NT2/D1 (cell line): ENCODE data around the gene KIF26A.

Experiments
- DNase-seq: peaks from one replicate; pipeline ENCODE4 v3.0.0-alpha.2; 2011; ENCODE audit warnings: low read depth, low spot score
- H3K27me3 ChIP-seq: 2 replicates; pipeline ENCODE4 v1.6.0; 2011; ENCODE audit warnings: mild to moderate bottlenecking; ENCODE audit not compliant: insufficient read length, insufficient read depth
- H3K36me3 ChIP-seq: 2 replicates; pipeline ENCODE4 v1.6.1; 2011; ENCODE audit warnings: mild to moderate bottlenecking, low read length, mixed read lengths; ENCODE audit not compliant: insufficient read depth, insufficient read length
- H3K4me1 ChIP-seq: 2 replicates; pipeline ENCODE4 v1.5.1; 2011; ENCODE audit not compliant: insufficient read depth, insufficient read length
- H3K4me3 ChIP-seq: 2 replicates; pipeline ENCODE4 v1.5.1; 2011; ENCODE audit warnings: low read depth; ENCODE audit not compliant: insufficient read length
- H3K9ac ChIP-seq: 2 replicates; pipeline ENCODE4 v1.6.0; 2011; ENCODE audit warnings: low read depth; ENCODE audit not compliant: insufficient read length
- H3K9me3 ChIP-seq: 2 replicates; pipeline ENCODE4 v1.5.1; 2011; ENCODE audit warnings: mild to moderate bottlenecking, low read length; ENCODE audit not compliant: insufficient read depth
- SUZ12 ChIP-seq: IDR thresholded peaks from 2 replicates; pipeline ENCODE4 v1.6.1; 2011; ENCODE audit not compliant: insufficient read length, insufficient read depth; ENCODE audit errors: extremely low read depth
- YY1 ChIP-seq: IDR thresholded peaks from 2 replicates; pipeline ENCODE4 v1.6.1; 2011; ENCODE audit not compliant: insufficient read length, insufficient read depth
- ZNF274 ChIP-seq: IDR thresholded peaks from 2 replicates; pipeline ENCODE4 v1.6.1; 2011; ENCODE audit warnings: mild to moderate bottlenecking, low read depth, low read length

Gene KIF26A

GRCh38 chr14:104178279-104178678 lies 39.9 kb downstream of the KIF26A start:
- Histone ChIP-seq H3K4me3 (no peak overlapping the region), H3K9ac (no peak overlapping the region), H3K4me1 (peaks cover 7% of the 10 kb centered on the region), H3K36me3 (peaks cover 28% of the 10 kb centered on the region), H3K27me3 (no peaks in the 10 kb centered on the region), H3K9me3 (no peaks in the 10 kb centered on the region)
- TF ChIP-seq ZNF274: no peak
- TF ChIP-seq SUZ12: no peak
- no peak for TF ChIP-seq YY1
- DNase-seq: no peak

- Histone ChIP-seq H3K4me1 (peaks cover 7% of the 10 kb centered on the region), H3K36me3 (peaks cover 20% of the 10 kb centered on the region), H3K27me3 (no peaks in the 10 kb centered on the region), H3K4me3 (no peak overlapping the region), H3K9ac (no peak overlapping the region), H3K9me3 (no peaks in the 10 kb centered on the region)
- TF ChIP-seq SUZ12 (no peak), ZNF274 (no peak), YY1 (no peak)
- no peak for DNase-seq
Measured at GRCh38 chr14:104179126-104179525, 40.7 kb downstream of the KIF26A start.

- DNase-seq: no peak
- no peak overlapping the region for H3K9ac ChIP-seq
- peaks cover 15% of the 10 kb centered on the region for H3K36me3 ChIP-seq
- no peaks in the 10 kb centered on the region for H3K9me3 ChIP-seq
- H3K4me3 ChIP-seq: no peak overlapping the region
- H3K4me1 ChIP-seq: peaks cover 7% of the 10 kb centered on the region
- TF ChIP-seq ZNF274: no peak
- no peaks in the 10 kb centered on the region for H3K27me3 ChIP-seq
Measured at GRCh38 chr14:104179564-104180129, 41.3 kb downstream of the KIF26A start.

DNA sequence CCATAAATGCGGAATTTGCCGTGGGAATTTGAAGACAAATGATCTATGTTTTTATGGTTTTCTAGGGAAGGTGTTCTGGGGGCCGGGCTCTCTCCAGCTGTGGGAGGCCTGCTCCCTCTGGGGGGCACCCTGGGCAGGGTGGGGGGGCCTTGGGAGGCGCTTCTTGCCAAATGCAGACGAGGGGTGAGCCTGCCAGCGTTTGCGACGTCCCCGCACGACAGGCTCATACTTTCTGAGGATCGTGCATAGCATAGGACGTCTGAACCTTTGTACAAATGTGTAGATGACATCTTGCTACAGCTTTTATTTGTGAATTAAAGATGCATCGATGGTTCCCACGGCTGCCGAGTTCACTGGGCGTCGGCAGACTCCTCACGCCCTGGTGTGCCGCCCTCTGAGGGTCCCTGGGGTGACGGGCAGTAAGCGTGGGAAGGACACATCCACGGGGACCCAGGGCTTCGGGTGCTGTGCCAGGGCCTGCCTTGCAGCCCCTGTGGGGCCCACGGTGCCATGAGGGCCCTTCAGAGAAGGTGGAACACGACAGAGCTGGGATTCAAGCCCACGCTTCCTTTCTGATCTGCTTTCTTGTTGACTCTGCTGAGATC lies 42.3 kb downstream of the KIF26A start:
- peaks cover 10% of the 10 kb centered on the region for H3K4me1 ChIP-seq
- no peak overlapping the region for H3K9ac ChIP-seq
- no peak overlapping the region for H3K4me3 ChIP-seq
- DNase-seq: no peak
- H3K27me3 ChIP-seq: no peaks in the 10 kb centered on the region
- TF ChIP-seq YY1: no peak
- TF ChIP-seq SUZ12: no peak
- no peak for TF ChIP-seq ZNF274
- H3K9me3 ChIP-seq: no peaks in the 10 kb centered on the region
- H3K36me3 ChIP-seq: peaks cover 8% of the 10 kb centered on the region

DNA sequence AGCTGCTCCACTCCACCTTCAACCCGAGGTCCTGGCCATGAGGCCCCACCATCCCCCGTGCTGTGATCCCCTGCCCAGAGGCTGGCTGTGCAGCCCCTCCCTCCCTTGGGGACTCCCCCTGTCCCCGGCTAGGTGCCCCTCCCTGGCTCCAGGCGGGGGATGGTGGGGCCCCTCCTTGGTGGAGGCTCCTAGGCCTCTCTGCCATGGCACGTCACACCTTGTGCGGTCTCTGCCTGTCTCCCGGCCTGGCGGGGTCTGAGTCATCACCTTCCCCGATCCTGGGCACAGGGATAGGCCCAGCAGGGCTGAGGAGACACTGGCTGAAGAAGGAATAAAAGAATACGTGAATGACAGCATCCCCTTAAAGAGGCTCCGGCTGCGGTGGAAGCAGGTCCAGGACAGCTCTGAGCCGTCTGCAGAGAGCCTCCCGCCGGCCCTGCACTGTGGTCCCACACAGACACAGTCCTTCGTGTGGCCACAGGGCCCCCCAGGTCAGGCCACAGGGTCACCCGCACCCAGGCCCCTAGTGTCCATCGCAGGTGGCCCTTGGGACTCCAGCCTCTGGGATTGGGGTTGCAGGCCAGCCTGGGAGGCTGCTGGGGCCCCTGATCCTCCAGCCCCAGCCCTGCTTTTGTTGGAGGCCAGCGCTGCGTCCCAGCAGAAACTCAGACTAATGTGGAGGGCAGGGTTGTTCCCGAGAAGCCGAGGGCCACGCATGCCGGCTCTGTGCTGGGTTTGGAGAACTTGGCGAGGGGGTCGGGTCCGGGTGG lies 43.6 kb downstream of the KIF26A start:
- peaks cover 10% of the 10 kb centered on the region for H3K4me1 ChIP-seq
- H3K9me3 ChIP-seq: no peaks in the 10 kb centered on the region
- no peak for DNase-seq
- H3K9ac ChIP-seq: peak overlapping the region; percentile 21
- TF ChIP-seq YY1 (no peak), ZNF274 (no peak), SUZ12 (no peak)
- peaks cover 2% of the 10 kb centered on the region for H3K36me3 ChIP-seq
- H3K4me3 ChIP-seq: no peak overlapping the region
- no peaks in the 10 kb centered on the region for H3K27me3 ChIP-seq

DNA sequence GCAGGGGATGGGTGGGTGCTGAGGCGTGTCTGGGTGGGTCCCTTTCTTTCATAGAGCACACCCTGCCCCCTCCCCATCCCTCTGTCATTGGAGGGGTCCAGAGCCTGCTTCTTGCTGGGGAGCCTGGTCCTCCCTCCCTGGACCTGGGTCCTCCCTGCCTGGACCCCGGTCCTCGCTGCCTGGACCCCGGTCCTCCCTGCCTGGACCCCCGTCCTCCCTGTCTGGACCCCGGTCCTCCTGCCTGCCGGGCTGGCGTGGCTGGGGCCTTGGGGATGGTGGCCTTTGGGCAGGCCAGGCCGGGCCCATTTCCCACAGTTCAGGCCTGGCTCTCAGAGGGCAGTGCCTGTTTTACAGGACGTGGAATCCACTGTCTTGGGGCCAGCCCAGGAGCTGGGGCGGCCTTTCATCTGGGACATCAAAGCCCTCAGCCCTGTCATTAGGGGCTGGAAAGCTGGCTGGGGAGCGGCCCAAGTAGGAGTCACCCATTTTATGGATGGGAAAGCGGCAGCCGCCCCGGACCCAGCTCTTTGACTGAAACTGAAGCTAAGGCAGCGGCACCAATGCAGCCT lies 44.6 kb downstream of the KIF26A start:
- DNase-seq: no peak
- H3K4me3 ChIP-seq: no peak overlapping the region
- peaks cover 10% of the 10 kb centered on the region for H3K4me1 ChIP-seq
- no peaks in the 10 kb centered on the region for H3K9me3 ChIP-seq
- no peak overlapping the region for H3K9ac ChIP-seq
- no peaks in the 10 kb centered on the region for H3K36me3 ChIP-seq
- H3K27me3 ChIP-seq: no peaks in the 10 kb centered on the region
- TF ChIP-seq YY1 (no peak), ZNF274 (no peak), SUZ12 (no peak)

- H3K36me3 ChIP-seq: no peaks in the 10 kb centered on the region
- H3K9ac ChIP-seq: no peak overlapping the region
- no peaks in the 10 kb centered on the region for H3K9me3 ChIP-seq
- H3K27me3 ChIP-seq: no peaks in the 10 kb centered on the region
- DNase-seq: no peak
- TF ChIP-seq SUZ12: no peak
- no peak for TF ChIP-seq ZNF274
- no peak for TF ChIP-seq YY1
- H3K4me3 ChIP-seq: no peak overlapping the region
- H3K4me1 ChIP-seq: peaks cover 10% of the 10 kb centered on the region
Measured at GRCh38 chr14:104183796-104184195, 45.4 kb downstream of the KIF26A start.
